PFSK-1 (cell line): Measurements from ENCODE around the gene GAREM1.

Source experiments
- FOXP2 ChIP-seq: optimal IDR thresholded peaks from 2 replicates; pipeline ENCODE3; 2011; ENCODE audit warnings: borderline replicate concordance, control low read depth, inconsistent platforms; ENCODE audit not compliant: insufficient read depth; ENCODE audit errors: extremely low read length, extremely low read depth
- POLR2AphosphoS5 ChIP-seq: IDR thresholded peaks from 2 replicates; pipeline ENCODE4 v1.6.1; 2012; ENCODE audit warnings: low read depth, mild to moderate bottlenecking, control low read depth, low read length, moderate library complexity
- REST ChIP-seq, 2 experiments: IDR thresholded peaks; 2 replicates each; pipeline versions ENCODE4 v1.6.1 to v1.8.0; 2011 to 2012; ENCODE audit warnings: low read depth in 2 of 2, low read length in 2 of 2, control low read depth in 1 of 2, inconsistent platforms in 1 of 2, mild to moderate bottlenecking in 1 of 2, moderate library complexity in 1 of 2; ENCODE audit not compliant: insufficient read depth in 1 of 2
- SIN3A ChIP-seq: IDR thresholded peaks from 2 replicates; pipeline ENCODE4 v1.6.1; 2012; ENCODE audit warnings: mild to moderate bottlenecking, low read length, moderate library complexity, borderline replicate concordance; ENCODE audit not compliant: insufficient read depth
- TAF1 ChIP-seq: IDR thresholded peaks from 2 replicates; pipeline ENCODE4 v1.6.1; 2012; ENCODE audit warnings: low read length, control low read depth, borderline replicate concordance; ENCODE audit not compliant: insufficient read depth

- no peak for TF ChIP-seq POLR2AphosphoS5
- no peak for TF ChIP-seq TAF1
- no peak for TF ChIP-seq REST (IDR thresholded peaks at IDR 0.05; ENCODE audit: insufficient read depth in 1 of 2, low read depth in 2 of 2, low read length in 2 of 2)
- no peak for TF ChIP-seq SIN3A
- TF ChIP-seq FOXP2 = no peak
These were observed 45.2 kb downstream of the GAREM1 start for GRCh38 chr18:32425466-32425865.
